ENCODE measurements around the gene SH3PXD2A.

SH3PXD2A gene

DNA sequence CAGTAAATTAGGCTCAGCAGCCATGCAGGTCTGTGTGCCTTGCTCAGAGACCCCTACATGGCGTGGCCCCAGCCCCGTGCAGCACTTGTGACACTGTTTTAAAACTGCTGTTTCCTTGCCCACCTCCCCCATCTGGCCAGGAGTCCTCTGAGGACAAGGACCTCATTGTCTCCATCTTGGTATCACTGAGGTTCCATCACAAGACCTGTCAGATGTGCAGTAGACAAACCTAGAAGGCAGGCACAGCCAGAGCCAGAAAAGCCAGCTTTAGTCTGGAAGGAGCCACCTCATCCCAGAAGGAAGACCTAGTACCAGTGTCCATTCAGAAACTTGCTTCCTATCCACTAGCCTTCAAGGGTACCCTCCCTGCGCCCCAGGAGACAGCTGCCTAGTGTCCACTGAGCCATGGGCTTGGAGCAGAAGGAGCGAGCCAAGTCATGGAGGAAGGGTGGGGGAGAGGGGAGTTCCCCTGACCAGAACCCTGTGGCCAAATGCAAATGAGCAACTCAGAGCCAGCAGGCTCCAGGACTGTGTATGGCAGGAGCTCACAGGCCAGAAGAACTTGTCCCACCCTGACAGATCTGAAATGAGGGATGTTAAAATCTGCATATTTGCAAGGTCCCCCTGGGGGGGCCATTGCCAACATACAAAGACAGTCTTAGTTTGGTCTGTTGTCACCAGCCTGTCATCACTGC is 176.1 kb downstream of the SH3PXD2A start:
- TF ChIP-seq POU2F2 (IDR thresholded peaks at IDR 0.05; ENCODE audit: low read depth, low read length): peak; percentile 98
- TF ChIP-seq POLR2A (IDR thresholded peaks at IDR 0.05; ENCODE audit: low read depth, low read length): no peak
- 0 out of 2 replicates have a peak, but pooled peaks have one; percentile 17 for TF ChIP-seq POLR2AphosphoS5 (IDR thresholded peaks at IDR 0.05; ENCODE audit: low read depth, low read length)
- TF ChIP-seq PAX5 (IDR thresholded peaks at IDR 0.05; ENCODE audit: insufficient read depth, low read length, severe bottlenecking): no peak
- peak; percentile 89 for FAIRE-seq
- DNase-seq (ENCODE audit: insufficient read length, low spot score): no peak

DNA sequence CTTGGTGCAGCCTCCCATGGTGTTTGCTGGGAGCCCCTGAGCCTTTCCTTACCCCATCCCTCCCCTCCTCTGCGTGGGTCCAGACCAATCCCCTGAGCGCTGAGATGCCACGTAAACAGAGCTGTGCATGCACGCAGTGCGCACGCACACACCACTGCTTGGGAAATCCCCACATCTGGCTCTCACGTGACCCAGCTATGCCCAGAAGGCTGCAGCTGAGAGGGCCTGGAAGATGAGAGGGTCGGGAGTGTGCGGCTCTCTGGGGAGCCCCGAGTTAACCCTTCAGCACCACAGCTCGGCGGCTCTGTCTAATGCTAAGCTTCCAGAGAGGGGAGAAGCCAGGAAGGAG is 177.2 kb downstream of the SH3PXD2A start:
- DNase-seq (ENCODE audit: insufficient read length, low spot score): peak; percentile 91
- 0 out of 2 replicates have a peak, but pooled peaks have one; percentile 33 for TF ChIP-seq TAF1 (IDR thresholded peaks at IDR 0.05; ENCODE audit: low read depth, low read length)
- TF ChIP-seq PAX5 (IDR thresholded peaks at IDR 0.05; ENCODE audit: insufficient read depth, low read length, severe bottlenecking): no peak
- TF ChIP-seq POLR2AphosphoS5 (IDR thresholded peaks at IDR 0.05; ENCODE audit: low read depth, low read length): peak; percentile 49; the same call in 1 of the 2 replicates
- peak; percentile 98 for FAIRE-seq

DNA sequence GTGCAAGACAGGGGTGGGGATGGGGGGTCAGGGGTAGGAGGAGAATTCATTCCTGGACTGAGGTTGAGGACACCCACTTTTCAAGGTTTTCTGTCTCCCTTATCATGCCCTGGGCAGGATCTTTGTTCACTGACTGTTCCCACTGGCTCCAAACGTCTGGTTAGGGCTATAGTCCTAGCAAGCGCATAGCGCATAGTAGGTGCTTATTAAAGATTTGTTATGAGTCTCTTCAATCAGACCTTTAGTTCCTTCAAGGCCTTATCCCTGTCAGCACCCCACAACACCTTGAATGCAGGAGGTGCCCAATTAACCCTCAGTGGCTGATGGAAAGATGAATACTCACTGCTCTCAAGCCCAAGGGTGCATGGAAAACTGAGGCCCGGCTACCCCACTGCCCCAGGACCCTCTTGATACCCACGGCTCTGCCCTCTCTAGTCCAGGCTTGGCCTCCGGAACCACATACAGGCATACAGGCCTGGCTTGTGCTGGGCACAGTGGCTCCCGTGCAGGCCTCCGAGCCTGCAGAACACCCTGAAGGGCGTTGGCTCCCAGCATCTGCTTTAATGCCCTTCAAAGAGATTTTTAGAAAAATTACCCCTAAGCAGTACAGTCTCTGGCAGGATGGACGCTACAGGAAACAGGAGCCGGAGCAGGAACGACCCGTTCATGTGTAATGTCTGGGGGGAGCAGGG is 177.7 kb downstream of the SH3PXD2A start:
- 0 out of 2 replicates have a peak, but pooled peaks have one; percentile 69 for TF ChIP-seq POLR2A (IDR thresholded peaks at IDR 0.05; ENCODE audit: low read depth, low read length)
- TF ChIP-seq PAX5 (IDR thresholded peaks at IDR 0.05; ENCODE audit: insufficient read depth, low read length, severe bottlenecking): no peak
- no peak for TF ChIP-seq SPI1 (IDR thresholded peaks at IDR 0.05; ENCODE audit: low read depth, low read length)
- DNase-seq (ENCODE audit: insufficient read length, low spot score): no peak
- FAIRE-seq: no peak

DNA sequence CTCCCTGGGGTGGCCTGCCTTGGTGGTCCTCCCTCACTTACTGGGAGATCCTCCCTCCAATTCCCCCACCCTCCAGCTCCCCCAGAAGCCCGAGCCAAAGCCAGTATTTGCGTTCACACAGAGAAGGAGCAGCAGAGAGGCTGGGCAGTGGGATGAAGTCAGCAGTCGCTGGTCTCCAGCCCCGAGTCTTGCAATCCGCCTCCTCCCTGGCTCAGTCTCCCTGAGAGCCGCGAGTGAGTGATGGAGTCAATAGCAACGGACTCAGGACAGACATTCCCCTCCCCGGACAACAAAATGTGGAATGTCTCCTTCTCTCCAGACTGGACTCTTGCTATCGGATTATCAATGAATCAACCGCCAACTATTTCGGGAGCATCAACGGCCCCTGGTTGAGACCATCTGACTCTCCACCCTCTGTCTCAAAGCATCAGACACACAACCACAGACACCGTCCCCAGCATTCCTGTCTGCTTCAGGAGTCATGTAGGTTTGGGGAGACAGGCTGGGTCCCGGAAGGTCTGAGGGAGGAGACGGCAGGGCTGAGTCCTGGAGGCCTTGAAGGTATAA is 178.4 kb downstream of the SH3PXD2A start:
- no peak for FAIRE-seq
- DNase-seq (ENCODE audit: insufficient read length, low spot score): no peak
- TF ChIP-seq POLR2AphosphoS5 (IDR thresholded peaks at IDR 0.05; ENCODE audit: low read depth, low read length) (no peak), TAF1 (IDR thresholded peaks at IDR 0.05; ENCODE audit: low read depth, low read length) (no peak), POLR2A (IDR thresholded peaks at IDR 0.05; ENCODE audit: low read depth, low read length) (no peak), POU2F2 (IDR thresholded peaks at IDR 0.05; ENCODE audit: low read depth, low read length) (no peak), PAX5 (IDR thresholded peaks at IDR 0.05; ENCODE audit: insufficient read depth, low read length, severe bottlenecking) (no peak), SPI1 (IDR thresholded peaks at IDR 0.05; ENCODE audit: low read depth, low read length) (no peak)

DNA sequence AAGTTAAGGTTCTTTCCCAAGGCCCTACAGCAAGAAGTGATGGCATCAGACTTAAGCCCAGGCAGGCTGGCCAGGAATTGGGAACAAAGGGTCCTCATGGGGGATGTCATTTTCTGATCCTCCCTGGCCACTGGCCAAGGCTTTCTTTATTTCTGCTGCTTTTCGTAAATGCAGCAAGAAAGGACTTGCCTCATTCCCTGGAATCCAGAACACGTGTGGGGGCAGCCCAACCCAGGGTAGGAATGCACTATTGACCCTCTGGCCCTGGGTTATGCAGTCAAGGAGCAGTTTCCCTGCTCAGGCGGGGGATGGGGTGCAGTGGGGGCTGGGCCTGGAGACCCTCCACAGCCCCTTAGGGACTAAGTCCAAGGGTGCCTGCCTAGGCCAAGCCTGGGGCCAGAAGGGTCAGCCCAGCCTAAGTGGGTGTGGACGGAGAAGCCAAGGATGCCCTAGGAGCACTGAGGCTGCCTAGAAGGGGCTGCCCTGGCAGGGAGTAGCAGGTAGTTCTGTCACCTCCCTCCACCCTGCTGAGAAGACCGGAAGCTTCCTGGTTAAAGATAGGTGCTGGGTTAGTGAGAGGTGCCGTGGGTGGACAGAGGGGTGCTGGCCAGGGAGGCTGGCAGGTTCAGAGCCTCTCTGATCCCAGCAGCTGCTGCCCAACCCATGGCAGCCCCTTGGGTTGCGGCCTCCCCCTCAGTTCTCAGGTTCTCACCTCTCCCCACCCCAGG is 179.2 kb downstream of the SH3PXD2A start:
- FAIRE-seq (no peak), DNase-seq (ENCODE audit: insufficient read length, low spot score) (no peak)

DNA sequence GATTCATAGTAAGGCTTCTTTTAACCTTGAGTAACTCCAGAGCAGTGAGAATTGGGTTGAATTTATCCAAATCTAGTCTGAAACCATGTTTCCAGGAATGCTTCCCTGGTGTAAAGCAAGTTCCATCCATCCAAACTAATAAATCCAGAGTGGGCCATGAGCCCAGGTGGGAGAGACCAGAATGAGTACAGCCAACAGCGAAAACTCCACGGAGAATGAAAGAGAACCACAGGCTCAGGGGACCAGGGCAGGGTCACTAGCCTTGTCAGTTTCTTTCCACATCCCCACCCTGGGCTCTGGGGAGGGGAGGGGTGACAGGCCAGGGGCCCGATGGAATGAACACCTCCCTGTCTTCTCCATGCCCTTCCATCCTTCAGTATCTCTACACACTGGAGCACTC is 181.8 kb downstream of the SH3PXD2A start:
- no peak for DNase-seq (ENCODE audit: insufficient read length, low spot score)

More for the DNA sequence above, 179.2 kb downstream of the SH3PXD2A start:
- TF ChIP-seq POU2F2 (IDR thresholded peaks at IDR 0.05; ENCODE audit: low read depth, low read length) (no peak), TAF1 (IDR thresholded peaks at IDR 0.05; ENCODE audit: low read depth, low read length) (no peak), SPI1 (IDR thresholded peaks at IDR 0.05; ENCODE audit: low read depth, low read length) (no peak), POLR2AphosphoS5 (IDR thresholded peaks at IDR 0.05; ENCODE audit: low read depth, low read length) (no peak), PAX5 (IDR thresholded peaks at IDR 0.05; ENCODE audit: insufficient read depth, low read length, severe bottlenecking) (no peak)

DNA sequence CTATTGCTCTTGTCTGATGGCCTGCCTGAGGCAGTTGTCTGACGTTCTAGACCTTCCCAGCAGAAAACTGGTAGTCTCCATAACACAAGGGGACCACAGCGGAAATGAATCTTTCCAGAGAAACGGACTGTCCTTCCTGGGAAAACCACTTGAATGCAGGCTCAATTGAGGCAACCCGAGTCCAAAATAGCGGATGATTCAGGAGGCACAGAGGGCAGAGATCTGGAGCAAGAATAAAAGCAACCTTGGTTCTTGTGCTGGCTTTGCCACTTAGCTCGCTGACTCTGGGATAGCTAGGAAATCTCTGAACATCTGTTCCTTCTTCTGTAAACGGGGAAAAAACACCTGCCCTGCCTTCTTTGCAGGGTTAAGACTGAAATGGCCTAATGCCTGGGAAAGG is 183.0 kb downstream of the SH3PXD2A start:
- TF ChIP-seq POLR2AphosphoS5 (IDR thresholded peaks at IDR 0.05; ENCODE audit: low read depth, low read length): no peak
- no peak for TF ChIP-seq TAF1 (IDR thresholded peaks at IDR 0.05; ENCODE audit: low read depth, low read length)
- no peak for TF ChIP-seq SPI1 (IDR thresholded peaks at IDR 0.05; ENCODE audit: low read depth, low read length)
- no peak for TF ChIP-seq POLR2A (IDR thresholded peaks at IDR 0.05; ENCODE audit: low read depth, low read length)
- TF ChIP-seq PAX5 (IDR thresholded peaks at IDR 0.05; ENCODE audit: insufficient read depth, low read length, severe bottlenecking): no peak
- no peak for TF ChIP-seq POU2F2 (IDR thresholded peaks at IDR 0.05; ENCODE audit: low read depth, low read length)
- FAIRE-seq (no peak), DNase-seq (ENCODE audit: insufficient read length, low spot score) (no peak)

More for the DNA sequence above, 181.8 kb downstream of the SH3PXD2A start:
- TF ChIP-seq POU2F2 (IDR thresholded peaks at IDR 0.05; ENCODE audit: low read depth, low read length) (no peak), PAX5 (IDR thresholded peaks at IDR 0.05; ENCODE audit: insufficient read depth, low read length, severe bottlenecking) (no peak), SPI1 (IDR thresholded peaks at IDR 0.05; ENCODE audit: low read depth, low read length) (no peak)
- FAIRE-seq: no peak

DNA sequence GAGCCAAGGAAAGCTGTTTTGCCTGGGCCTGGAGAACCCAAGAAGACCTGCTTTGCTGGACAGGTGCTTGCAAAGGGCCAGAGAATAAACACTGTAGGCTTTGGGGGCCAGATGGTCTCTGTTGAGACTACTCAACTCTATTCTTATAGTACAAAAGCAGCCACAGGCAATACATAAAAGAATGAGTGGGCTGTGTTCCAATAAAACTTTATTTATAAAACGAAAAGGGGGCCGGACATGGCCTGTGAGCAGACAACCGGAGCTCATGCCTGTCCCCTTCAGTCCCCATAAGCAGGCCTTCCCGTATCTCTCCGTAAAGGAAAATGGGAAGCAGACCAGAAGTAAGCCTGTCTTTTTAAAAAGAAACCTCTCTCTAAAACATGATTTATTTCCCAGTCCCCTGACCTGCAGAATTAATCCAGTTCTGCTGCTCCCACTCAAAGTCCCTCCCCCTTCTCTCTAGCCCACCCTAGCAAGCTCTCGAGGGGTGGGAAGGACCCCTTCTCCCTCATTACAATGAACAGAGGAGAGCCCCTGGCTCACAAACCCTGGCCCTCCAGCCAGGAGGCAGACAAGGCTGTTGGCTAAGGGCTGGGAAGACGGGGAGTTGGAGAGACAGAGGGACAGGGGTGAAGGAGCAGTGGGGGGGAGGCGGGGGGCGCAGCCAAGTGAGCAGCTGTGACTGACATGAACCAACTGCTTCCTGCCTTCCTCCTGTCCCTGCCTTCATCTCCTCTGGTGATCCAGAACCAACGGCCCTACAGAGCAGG is 184.1 kb downstream of the SH3PXD2A start:
- TF ChIP-seq POLR2A (IDR thresholded peaks at IDR 0.05; ENCODE audit: low read depth, low read length): no peak
- no peak for TF ChIP-seq POLR2AphosphoS5 (IDR thresholded peaks at IDR 0.05; ENCODE audit: low read depth, low read length)
- TF ChIP-seq TAF1 (IDR thresholded peaks at IDR 0.05; ENCODE audit: low read depth, low read length): no peak
- TF ChIP-seq SPI1 (IDR thresholded peaks at IDR 0.05; ENCODE audit: low read depth, low read length): no peak
- TF ChIP-seq PAX5 (IDR thresholded peaks at IDR 0.05; ENCODE audit: insufficient read depth, low read length, severe bottlenecking): no peak
- TF ChIP-seq POU2F2 (IDR thresholded peaks at IDR 0.05; ENCODE audit: low read depth, low read length): no peak
- DNase-seq (ENCODE audit: insufficient read length, low spot score) (no peak), FAIRE-seq (no peak)

DNA sequence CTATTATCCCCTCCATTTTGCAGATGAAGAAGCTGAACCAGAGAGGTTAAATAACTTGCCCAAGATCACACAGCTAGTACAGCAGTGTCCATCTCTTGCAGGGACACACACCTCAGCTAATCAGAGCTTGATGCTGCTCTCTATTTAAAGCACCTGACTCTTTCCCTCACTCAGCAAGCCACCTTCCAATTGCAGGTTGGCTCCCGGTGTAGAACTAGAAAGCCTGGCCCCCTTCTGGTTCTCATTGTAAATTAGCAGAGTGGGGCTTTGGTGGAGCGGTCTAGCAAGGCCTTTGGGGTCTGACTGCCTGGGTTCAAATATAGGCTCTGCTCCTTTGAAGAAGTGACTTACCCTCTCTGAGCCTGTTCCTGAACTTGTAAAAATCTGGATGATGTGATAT is 185.4 kb downstream of the SH3PXD2A start:
- TF ChIP-seq POLR2AphosphoS5 (IDR thresholded peaks at IDR 0.05; ENCODE audit: low read depth, low read length): no peak
- no peak for TF ChIP-seq POLR2A (IDR thresholded peaks at IDR 0.05; ENCODE audit: low read depth, low read length)
- TF ChIP-seq POU2F2 (IDR thresholded peaks at IDR 0.05; ENCODE audit: low read depth, low read length): no peak
- TF ChIP-seq SPI1 (IDR thresholded peaks at IDR 0.05; ENCODE audit: low read depth, low read length): no peak
- no peak for TF ChIP-seq PAX5 (IDR thresholded peaks at IDR 0.05; ENCODE audit: insufficient read depth, low read length, severe bottlenecking)
- no peak for TF ChIP-seq TAF1 (IDR thresholded peaks at IDR 0.05; ENCODE audit: low read depth, low read length)

More for the DNA sequence above, 185.4 kb downstream of the SH3PXD2A start:
- FAIRE-seq (no peak), DNase-seq (ENCODE audit: insufficient read length, low spot score) (no peak)

Measured in GM12891 (cell line).